Stimulated activated CD8-positive, alpha-beta memory T cell treated with anti-CD3 and anti-CD28 coated beads, Interleukin-4, amount 100 ng/mL, for 4 hours (primary cell): Measurements from ENCODE around the gene ELK4.

ENCODE experiments used
- DNase-seq, 2 donors: peaks; one replicate each; pipeline ENCODE4 v3.0.0-alpha.2; 2020; ENCODE audit warnings: low read depth in 2 of 2, low spot score in 1 of 2

Gene ELK4

DNA sequence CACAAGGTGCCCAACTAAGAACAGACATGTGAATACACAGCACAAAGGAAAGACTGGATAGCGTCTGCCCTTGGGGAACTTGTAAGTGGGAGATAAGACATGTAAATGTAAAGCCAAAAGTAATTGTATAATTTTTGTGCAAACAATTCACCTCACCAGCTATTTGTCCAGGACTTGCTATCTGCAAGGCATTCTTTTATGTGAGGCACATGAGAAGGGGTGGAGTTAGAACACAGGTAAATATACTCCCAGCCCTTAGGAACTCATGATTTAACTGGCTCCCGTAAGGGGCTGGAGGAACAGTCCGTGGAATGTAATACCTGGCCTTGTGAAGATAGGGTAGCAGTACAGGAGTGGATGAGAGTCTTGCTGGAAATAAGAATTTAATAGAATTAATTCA, 66.0 kb downstream of the ELK4 start:
- DNase-seq, result no peak

DNA sequence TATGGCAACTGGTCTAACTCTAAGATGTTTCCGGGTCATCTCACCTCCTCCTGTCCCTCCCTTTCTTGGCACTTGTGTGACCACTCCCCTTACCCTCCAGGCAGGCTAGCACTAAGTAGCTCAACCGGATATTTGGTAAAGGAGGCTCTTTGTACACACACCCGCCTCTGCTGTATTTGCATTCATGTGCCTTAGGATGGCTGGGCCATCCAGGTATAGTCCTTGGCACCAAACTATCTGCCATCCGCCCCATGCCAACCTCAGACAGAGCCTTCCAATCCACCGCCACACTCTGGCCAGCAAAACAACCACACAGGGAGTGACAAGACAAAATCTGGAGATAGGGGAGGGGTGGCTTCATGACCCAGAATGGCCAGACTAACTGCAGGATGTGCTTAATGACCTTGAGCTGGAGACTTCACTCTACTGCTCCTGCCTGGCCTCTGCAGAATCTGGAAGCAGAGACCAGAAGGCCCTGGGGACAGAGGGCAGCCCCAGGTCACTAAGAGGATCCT, 67.8 kb downstream of the ELK4 start:
- no peak for DNase-seq

DNA sequence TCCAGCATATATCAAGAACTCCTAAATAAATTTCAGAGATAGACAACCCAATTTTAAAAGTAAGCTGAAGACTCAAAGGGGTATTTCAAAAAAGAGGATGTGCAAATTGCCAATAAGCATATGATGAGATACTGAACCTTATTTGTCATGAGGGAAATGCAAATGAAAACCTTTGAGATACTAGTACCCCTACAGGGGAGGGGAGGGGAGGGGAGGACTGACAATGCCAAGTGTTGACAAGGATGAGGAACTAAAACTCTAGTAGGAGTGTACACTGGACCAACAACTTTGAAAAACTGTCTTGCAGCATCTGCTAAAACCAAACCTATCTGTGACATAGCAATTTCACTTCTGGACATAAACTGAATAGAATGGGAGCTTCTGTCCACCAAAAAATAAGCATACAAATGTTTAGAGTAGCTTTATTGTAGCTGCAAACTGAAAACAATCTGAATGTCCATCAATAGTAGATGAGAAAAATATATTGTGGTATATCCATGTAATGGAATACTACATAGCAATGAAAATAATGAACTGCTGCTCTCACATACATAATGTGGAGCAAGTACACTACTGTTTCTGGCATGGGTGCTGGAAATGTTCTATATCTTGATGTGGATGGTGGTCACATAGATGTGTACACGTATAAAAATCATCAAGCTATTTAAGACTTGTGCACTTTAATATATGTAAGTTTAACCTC, 70.2 kb downstream of the ELK4 start:
- no peak for DNase-seq
